ENCODE results near the gene CBX2.

GRCh38 chr17:79800325-79801155, 22.6 kb downstream of the CBX2 start:
- TF ChIP-seq CTCF (IDR thresholded peaks at IDR 0.05; ENCODE audit: low read depth, low read length, poor library complexity, severe bottlenecking), result no peak
- no peak; the same call in 1 of the 2 replicates for TF ChIP-seq EZH2phosphoT487 (IDR thresholded peaks at IDR 0.05; ENCODE audit: borderline replicate concordance, low read length)

Data from DOHH2 (cell line).